Activated B cell treated with CpG ODN at 0.5 μM for 24 hours (primary cell): ENCODE measurements around the gene PKD2. TPM values are rescaled to one million over a fixed set of nuclear protein-coding genes. Genes with fewer than 3 reads are reported as not detected.

Experiments used
- ATAC-seq: fragments of 200-7000 bp; cut with Tn5 transposase; one replicate; pipeline ENCODE4 v1.10.0; 2021; ENCODE audit warnings: low read depth, mild to moderate bottlenecking, moderate library complexity
- CTCF ChIA-PET: fragments of 350-600 bp; sonication (Branson Sonifier 250); formaldehyde crosslinking; loops from one replicate; lab custom pipeline; 2021; ENCODE audit warnings: antibody characterized with exemption; lab: Charles Lee
- POLR2A ChIA-PET: fragments of 350-600 bp; sonication (Branson Sonifier 250); formaldehyde crosslinking; loops from one replicate; lab custom pipeline; 2021; ENCODE audit warnings: antibody characterized with exemption; lab: Charles Lee
- DNase-seq: peaks from one replicate; pipeline ENCODE4 v3.0.0; 2022
- H3K27ac Mint-ChIP-seq: one replicate; pipeline ENCODE4 v1.8.0; 2020; ENCODE audit warnings: mixed read lengths
- H3K27me3 Mint-ChIP-seq: one replicate; pipeline ENCODE4 v1.8.0; 2021; ENCODE audit warnings: mixed read lengths
- H3K36me3 Mint-ChIP-seq: one replicate; pipeline ENCODE4 v1.8.0; 2021; ENCODE audit warnings: low read depth, mixed read lengths
- H3K4me1 Mint-ChIP-seq: one replicate; pipeline ENCODE4 v1.8.0; 2021; ENCODE audit warnings: mixed read lengths
- H3K4me3 Mint-ChIP-seq: one replicate; pipeline ENCODE4 v1.8.0; 2020; ENCODE audit warnings: mild to moderate bottlenecking, mixed read lengths
- H3K9me3 Mint-ChIP-seq: one replicate; pipeline ENCODE4 v1.8.0; 2020; ENCODE audit warnings: mixed read lengths
- intact Hi-C: fragments of 100-400 bp; cut with micrococcal nuclease; formaldehyde crosslinking; loops from one replicate; pipeline ENCODE4 v1.15.1; 2024
- total RNA-seq: library from RNA; stranded (reverse); gene quantifications from 2 replicates; pipeline ENCODE4 v1.2.3, GENCODE V29; 2022
- TF ChIP-seq, protein P1 (sequence below): fragments of 200-600 bp; IDR thresholded peaks from one replicate; pipeline ENCODE4 v1.8.0; 2022; ENCODE audit warnings: antibody characterized with exemption, mild to moderate bottlenecking

Gene PKD2
- total RNA-seq, 1 donor from 2014 or later: 6.2 TPM

DNA sequence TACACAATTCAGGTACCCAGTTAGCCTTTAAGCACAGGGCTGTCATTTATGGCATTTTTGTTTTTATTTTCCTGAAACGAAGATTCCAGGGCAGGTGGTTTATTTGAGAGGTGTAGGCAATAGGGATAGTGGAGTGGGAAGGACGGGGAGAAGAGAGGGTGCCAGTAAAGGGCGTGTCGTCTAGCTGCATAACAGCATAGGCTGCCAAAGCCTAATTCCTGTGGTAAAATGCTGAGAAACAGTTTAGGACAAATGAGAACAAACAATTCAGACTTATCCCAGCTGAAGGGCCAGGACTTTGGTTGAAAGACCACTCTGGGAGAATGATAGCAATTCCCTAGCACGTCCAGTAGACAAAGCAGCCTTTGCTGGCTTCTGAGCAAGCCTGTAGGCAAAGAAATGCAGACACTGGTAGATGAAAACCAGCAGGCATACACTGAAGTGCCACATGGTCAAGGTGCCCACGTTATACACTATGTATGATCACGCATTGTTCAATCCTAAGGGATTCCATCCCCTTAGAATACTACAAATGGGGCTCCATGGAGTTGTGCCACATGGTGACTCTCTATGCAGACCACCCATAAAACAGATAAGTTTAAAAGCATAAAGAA is 70.6 kb downstream of the PKD2 start:
- H3K27ac Mint-ChIP-seq: no peak overlapping the region
- intact Hi-C loops: no loop called here
- no peaks in the 10 kb centered on the region for H3K4me1 Mint-ChIP-seq
- peaks cover 10% of the 10 kb centered on the region for H3K36me3 Mint-ChIP-seq
- H3K9me3 Mint-ChIP-seq: no peaks in the 10 kb centered on the region
- H3K27me3 Mint-ChIP-seq: no peaks in the 10 kb centered on the region
- TF ChIP-seq, protein P1, sequence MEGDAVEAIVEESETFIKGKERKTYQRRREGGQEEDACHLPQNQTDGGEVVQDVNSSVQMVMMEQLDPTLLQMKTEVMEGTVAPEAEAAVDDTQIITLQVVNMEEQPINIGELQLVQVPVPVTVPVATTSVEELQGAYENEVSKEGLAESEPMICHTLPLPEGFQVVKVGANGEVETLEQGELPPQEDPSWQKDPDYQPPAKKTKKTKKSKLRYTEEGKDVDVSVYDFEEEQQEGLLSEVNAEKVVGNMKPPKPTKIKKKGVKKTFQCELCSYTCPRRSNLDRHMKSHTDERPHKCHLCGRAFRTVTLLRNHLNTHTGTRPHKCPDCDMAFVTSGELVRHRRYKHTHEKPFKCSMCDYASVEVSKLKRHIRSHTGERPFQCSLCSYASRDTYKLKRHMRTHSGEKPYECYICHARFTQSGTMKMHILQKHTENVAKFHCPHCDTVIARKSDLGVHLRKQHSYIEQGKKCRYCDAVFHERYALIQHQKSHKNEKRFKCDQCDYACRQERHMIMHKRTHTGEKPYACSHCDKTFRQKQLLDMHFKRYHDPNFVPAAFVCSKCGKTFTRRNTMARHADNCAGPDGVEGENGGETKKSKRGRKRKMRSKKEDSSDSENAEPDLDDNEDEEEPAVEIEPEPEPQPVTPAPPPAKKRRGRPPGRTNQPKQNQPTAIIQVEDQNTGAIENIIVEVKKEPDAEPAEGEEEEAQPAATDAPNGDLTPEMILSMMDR: no peak
- ChIA-PET POLR2A (interaction anchor here (0.8 kb wide), 1 partner anchor 37 kb away, joined by 3 read pairs; no protein-coding TSS in a partner anchor), CTCF (no interaction called here)
- H3K4me3 Mint-ChIP-seq: no peak overlapping the region
- no peak for ATAC-seq
- DNase-seq: no peak

DNA sequence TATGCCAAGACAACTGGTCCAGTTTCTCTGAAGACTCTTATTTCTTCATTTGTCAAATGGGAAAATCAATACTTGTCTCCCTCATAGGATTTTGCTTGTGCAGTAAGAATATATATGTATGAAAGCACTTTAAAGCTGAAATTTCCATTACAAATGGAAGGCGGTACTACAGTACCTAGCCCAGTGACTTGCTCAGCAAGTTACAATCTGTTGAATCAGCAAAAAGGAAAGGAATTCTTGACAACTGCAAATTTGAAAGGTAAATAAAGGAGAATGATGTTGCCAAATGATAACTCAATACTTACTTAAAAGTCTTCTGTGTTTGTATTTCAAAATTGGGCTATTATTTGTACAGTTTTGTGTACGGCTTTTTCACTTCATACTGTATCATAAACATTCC is 71.1 kb downstream of the PKD2 start:
- Mint-ChIP-seq H3K27me3 (no peaks in the 10 kb centered on the region), H3K4me3 (no peak overlapping the region), H3K36me3 (peaks cover 10% of the 10 kb centered on the region), H3K27ac (no peak overlapping the region), H3K9me3 (no peaks in the 10 kb centered on the region), H3K4me1 (no peaks in the 10 kb centered on the region)
- TF ChIP-seq, protein P1: no peak
- intact Hi-C loops: no loop called here
- ChIA-PET CTCF (no interaction called here), POLR2A (interaction anchor here (0.8 kb wide), 1 partner anchor 37 kb away, joined by 3 read pairs; no protein-coding TSS in a partner anchor)
- ATAC-seq: no peak
- DNase-seq: no peak

DNA sequence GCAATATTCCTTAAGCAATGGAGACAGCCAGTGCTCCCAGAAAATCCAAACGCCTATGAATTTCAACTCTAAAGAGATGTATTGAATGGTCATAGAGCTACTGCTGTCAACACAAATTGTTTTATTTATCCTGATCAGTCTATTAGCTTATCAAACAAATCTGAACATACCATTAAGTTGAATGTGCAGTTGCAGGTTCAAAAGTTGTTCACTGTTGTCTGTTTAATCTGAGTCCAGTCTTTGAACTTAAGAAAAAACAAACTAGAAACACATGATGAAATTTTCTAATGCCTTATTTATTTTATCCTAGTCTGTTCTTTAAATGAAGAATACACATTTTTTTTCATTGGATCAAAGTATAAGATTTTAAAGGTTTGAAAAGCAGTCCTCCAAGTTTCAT is 73.2 kb downstream of the PKD2 start:
- CTCF ChIA-PET: no interaction called here
- intact Hi-C loops: no loop called here
- no peaks in the 10 kb centered on the region for H3K27me3 Mint-ChIP-seq
- DNase-seq: no peak
- H3K4me3 Mint-ChIP-seq: no peak overlapping the region
- H3K4me1 Mint-ChIP-seq: no peaks in the 10 kb centered on the region
- no peak overlapping the region for H3K27ac Mint-ChIP-seq
- H3K9me3 Mint-ChIP-seq: no peaks in the 10 kb centered on the region
- no peak for ATAC-seq
- H3K36me3 Mint-ChIP-seq: peaks cover 3% of the 10 kb centered on the region
- POLR2A ChIA-PET: no interaction called here
- TF ChIP-seq, protein P1: no peak

DNA sequence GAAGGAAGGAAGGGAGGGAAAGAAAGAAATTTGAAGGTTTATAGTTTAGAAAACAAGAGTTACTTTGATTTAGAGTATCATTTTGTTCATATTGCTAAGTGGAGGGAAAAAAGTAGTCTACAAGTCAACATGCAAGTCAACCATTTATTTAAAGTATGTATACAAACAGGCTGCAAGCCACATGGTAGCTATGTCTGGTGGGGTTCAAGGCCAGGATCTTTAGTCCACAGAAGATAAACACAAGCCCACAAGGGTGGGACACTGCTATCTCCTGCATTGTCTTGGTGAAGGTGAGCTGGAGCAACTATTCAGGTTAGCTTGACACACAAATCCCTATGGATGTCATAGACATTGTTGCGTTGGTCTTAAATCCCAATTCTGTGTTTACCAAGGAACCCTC is 79.6 kb downstream of the PKD2 start:
- DNase-seq (no peak), ATAC-seq (no peak)
- CTCF ChIA-PET: no interaction called here
- intact Hi-C loops: no loop called here
- Mint-ChIP-seq H3K9me3 (no peaks in the 10 kb centered on the region), H3K36me3 (no peaks in the 10 kb centered on the region), H3K4me1 (no peaks in the 10 kb centered on the region), H3K27me3 (peaks cover 2% of the 10 kb centered on the region), H3K27ac (no peak overlapping the region), H3K4me3 (no peak overlapping the region)
- TF ChIP-seq, protein P1: no peak
- POLR2A ChIA-PET: no interaction called here

DNA sequence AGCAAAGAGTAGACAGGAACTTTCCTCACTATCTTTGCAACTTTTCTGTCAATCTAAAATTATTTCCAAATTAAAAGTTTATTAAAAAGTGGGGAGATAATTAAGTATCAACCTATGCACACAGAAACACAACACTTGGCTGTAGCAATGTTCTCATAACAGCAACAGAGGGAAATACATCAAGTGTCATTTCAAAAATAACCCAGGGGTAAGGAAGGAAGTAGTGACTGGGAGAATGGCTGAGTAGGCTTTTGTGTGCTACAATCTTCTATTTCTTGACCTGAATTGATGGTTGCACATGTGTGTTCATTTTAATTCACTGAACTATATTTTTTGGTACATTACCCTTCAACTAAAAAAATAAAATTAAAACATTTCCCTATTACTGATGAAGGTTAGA is 83.5 kb downstream of the PKD2 start:
- POLR2A ChIA-PET: no interaction called here
- TF ChIP-seq, protein P1: no peak
- Mint-ChIP-seq H3K9me3 (no peaks in the 10 kb centered on the region), H3K27me3 (peaks cover 2% of the 10 kb centered on the region), H3K4me3 (no peak overlapping the region), H3K36me3 (no peaks in the 10 kb centered on the region), H3K4me1 (no peaks in the 10 kb centered on the region), H3K27ac (no peak overlapping the region)
- intact Hi-C loops: no loop called here
- ATAC-seq: no peak
- no peak for DNase-seq
- CTCF ChIA-PET: no interaction called here
